K562 (cell line): ENCODE data around the gene PRDM16. TPM values are rescaled to one million over a fixed set of nuclear protein-coding genes. Genes with fewer than 3 reads are reported as not detected.

Experiments
- ATAC-seq: fragments of 200-7000 bp; cut with Tn5 transposase; 3 replicates; pipeline ENCODE4 v1.9.1; 2020; ENCODE audit warnings: moderate library complexity
- BruUV-seq: library from RNA; stranded (reverse); fragments of 400-500 nt; replicated peaks from 2 replicates; lab custom pipeline; 2021; lab: Mats Ljungman, UMichigan
- CTCF ChIA-PET: fragments of 300-600 bp; formaldehyde crosslinking; extraction: SDS; loops from one replicate; lab custom pipeline; 2021; ENCODE audit warnings: low intra/inter-chr PET ratio; lab: Yijun Ruan, JAX
- POLR2A ChIA-PET: fragments of 300-600, 350-650 bp; sonication (Branson Sonifier 250); formaldehyde crosslinking; extraction: SDS; loops from one replicate; lab custom pipeline; 2021; ENCODE audit warnings: antibody characterized with exemption, inconsistent platforms; lab: Yijun Ruan, JAX
- DNase-seq, 4 experiments: peaks; one replicate each; pipeline versions ENCODE4 v3.0.0 to v3.0.0-alpha.2; 2011 to 2018; ENCODE audit warnings: low spot score in 3 of 4, mixed read lengths in 3 of 4; ENCODE audit errors: extremely low read depth in 1 of 4
- FAIRE-seq: peaks from 2 replicates; lab custom pipeline; 2011; peaks lifted over from hg19 to GRCh38; lab: Jason Lieb, UNC
- H2AFZ ChIP-seq: 2 replicates; pipeline ENCODE4 v1.6.0; 2011; ENCODE audit warnings: low read depth, low read length, control low read depth, inconsistent platforms
- H3K27ac ChIP-seq: fragments of 200-600 bp; 3 replicates; pipeline ENCODE4 v1.8.0; 2011; ENCODE audit warnings: low read depth, mild to moderate bottlenecking, control low read depth, inconsistent platforms, low read length, moderate library complexity, mixed read lengths; ENCODE audit errors: extremely low read depth
- H3K27me3 ChIP-seq, 2 experiments: fragments of 300-600 bp in 1 of 2; 2 replicates in 1 of 2; 3 replicates in 1 of 2; pipeline versions ENCODE4 v1.6.0 to v1.8.0; 2011; ENCODE audit warnings: inconsistent platforms in 2 of 2, low read length in 2 of 2, mild to moderate bottlenecking in 1 of 2, mixed read lengths in 1 of 2, moderate library complexity in 1 of 2; ENCODE audit not compliant: control insufficient read depth in 2 of 2, insufficient read depth in 2 of 2
- H3K36me3 ChIP-seq: fragments of 300-600 bp; 3 replicates; pipeline ENCODE4 v1.8.0; 2011; ENCODE audit warnings: mild to moderate bottlenecking, low read length, inconsistent platforms; ENCODE audit not compliant: control insufficient read depth, insufficient read depth
- H3K4me1 ChIP-seq, 2 experiments: fragments of 200-600 bp in 1 of 2; replicated peaks in 1 of 2; 2 replicates in 1 of 2; 3 replicates in 1 of 2; pipeline versions ENCODE4 v1.5.1 to v1.8.0; 2011; ENCODE audit warnings: inconsistent platforms in 2 of 2, low read length in 2 of 2, mild to moderate bottlenecking in 1 of 2, mixed read lengths in 1 of 2, moderate library complexity in 1 of 2; ENCODE audit not compliant: control insufficient read depth in 2 of 2, insufficient read depth in 2 of 2
- H3K4me2 ChIP-seq: 2 replicates; pipeline ENCODE4 v1.6.1; 2011; ENCODE audit warnings: low read length, control low read depth, inconsistent platforms, mixed read lengths; ENCODE audit not compliant: insufficient read depth
- H3K4me3 ChIP-seq: fragments of 200-600 bp; sonication (generic), shearing (Covaris generic); 2 replicates; pipeline ENCODE4 v1.5.1; 2016; ENCODE audit warnings: control low read depth, inconsistent platforms
- H3K79me2 ChIP-seq: fragments of 200-600 bp; 3 replicates; pipeline ENCODE4 v1.8.0; 2011; ENCODE audit warnings: low read length, inconsistent platforms; ENCODE audit not compliant: control insufficient read depth, insufficient read depth
- H3K9ac ChIP-seq, 2 experiments: 2 replicates each; pipeline versions ENCODE4 v1.6.0 to v1.6.1; 2011; ENCODE audit warnings: low read depth in 2 of 2, low read length in 2 of 2, control low read depth in 1 of 2, inconsistent platforms in 1 of 2, mild to moderate bottlenecking in 1 of 2, mixed read lengths in 1 of 2; ENCODE audit not compliant: insufficient read depth in 1 of 2
- H3K9me1 ChIP-seq: one replicate; pipeline ENCODE4 v1.6.0; 2011; ENCODE audit warnings: inconsistent platforms, mild to moderate bottlenecking, low read length, moderate library complexity; ENCODE audit not compliant: control insufficient read depth, insufficient read depth
- H3K9me3 ChIP-seq: replicated peaks from 2 replicates; pipeline ENCODE4 v1.5.1; 2011; ENCODE audit warnings: low read depth, low read length, inconsistent platforms; ENCODE audit not compliant: control insufficient read depth, insufficient read depth
- H4K20me1 ChIP-seq: replicated peaks from 2 replicates; pipeline ENCODE4 v1.6.1; 2011; ENCODE audit warnings: low read length, inconsistent platforms, mixed read lengths; ENCODE audit not compliant: control insufficient read depth, insufficient read depth
- CAMTA2 ChIP-seq: fragments of 250-450 bp; sonication (Bioruptor Pico); conservative IDR thresholded peaks from 2 replicates; pipeline ENCODE4 v1.5.1; 2022
- CBFA2T2 ChIP-seq: fragments of 450-650 bp; conservative IDR thresholded peaks from 2 replicates; pipeline ENCODE4 v1.6.1; 2017; ENCODE audit warnings: mild to moderate bottlenecking
- DMBX1 ChIP-seq: fragments of 250-450 bp; sonication (Bioruptor Pico); IDR thresholded peaks from 2 replicates; pipeline ENCODE4 v1.8.0; 2022; ENCODE audit warnings: inconsistent platforms, mild to moderate bottlenecking, moderate library complexity, borderline replicate concordance
- FUS ChIP-seq: fragments of 200-400 bp; formaldehyde crosslinking; optimal IDR thresholded peaks from 2 replicates; pipeline ENCODE3; 2017; ENCODE audit warnings: low read depth, low read length
- HNRNPH1 ChIP-seq: fragments of 200-400 bp; formaldehyde crosslinking; optimal IDR thresholded peaks from 2 replicates; pipeline ENCODE3; 2017; ENCODE audit warnings: low read depth, mild to moderate bottlenecking, low read length, moderate library complexity
- HSF4 ChIP-seq: fragments of 250-450 bp; sonication (Bioruptor Pico); IDR thresholded peaks from 2 replicates; pipeline ENCODE4 v2.1.2; 2022; ENCODE audit warnings: mild to moderate bottlenecking, moderate library complexity, borderline replicate concordance
- IRF2 ChIP-seq: sonication (generic); formaldehyde crosslinking; IDR thresholded peaks from 2 replicates; pipeline ENCODE4 v1.8.1; 2022; ENCODE audit warnings: mild to moderate bottlenecking, missing genetic modification reagents
- NEUROD1 ChIP-seq: fragments of 150-350 bp; IDR thresholded peaks from 2 replicates; pipeline ENCODE4 v1.6.1; 2014; ENCODE audit warnings: borderline replicate concordance, low read length, low read depth; ENCODE audit not compliant: partially characterized antibody
- SRSF9 ChIP-seq: fragments of 200-400 bp; formaldehyde crosslinking; IDR thresholded peaks from 2 replicates; pipeline ENCODE4 v1.6.1; 2017; ENCODE audit warnings: low read depth, low read length, borderline replicate concordance
- TBP ChIP-seq: optimal IDR thresholded peaks from 2 replicates; pipeline ENCODE3; 2011; ENCODE audit warnings: low read depth, low read length, improper control_type of control experiment
- U2AF1 ChIP-seq: fragments of 200-400 bp; formaldehyde crosslinking; optimal IDR thresholded peaks from 2 replicates; pipeline ENCODE3; 2017; ENCODE audit warnings: mild to moderate bottlenecking, low read depth, low read length, moderate library complexity
- ZC3H4 ChIP-seq: sonication (generic); formaldehyde crosslinking; IDR thresholded peaks from 2 replicates; pipeline ENCODE4 v1.9.0; 2021; ENCODE audit warnings: missing genetic modification reagents, borderline replicate concordance
- ZNF12 ChIP-seq: sonication (generic); formaldehyde crosslinking; IDR thresholded peaks from 2 replicates; pipeline ENCODE4 v1.4.0; 2020; ENCODE audit warnings: mild to moderate bottlenecking, missing genetic modification reagents
- ZNF75A ChIP-seq: fragments of 450-650 bp; formaldehyde crosslinking; IDR thresholded peaks from 2 replicates; pipeline ENCODE4 v1.4.0; 2020; ENCODE audit warnings: mild to moderate bottlenecking
- ZNF77 ChIP-seq: fragments of 250-450 bp; sonication (Bioruptor Pico); IDR thresholded peaks from 2 replicates; pipeline ENCODE4 v1.5.0; 2020
- WGBS: fragments of 100-300 bp; shearing (Covaris generic); methylation state at CpG from one replicate; pipeline ENCODE4 v1.1.6; 2016; ENCODE audit warnings: low coverage, mixed read lengths; ENCODE audit not compliant: insufficient coverage; ENCODE audit errors: missing lambda C conversion rate; 5-methylcytosine and 5-hydroxymethylcytosine counted together
- in situ Hi-C: fragments of 300-500 bp; cut with MboI; formaldehyde crosslinking; loops from 4 replicates; pipeline ENCODE4 v1.15.0; 2018; ENCODE audit warnings: inconsistent platforms, mixed read lengths
- intact Hi-C: fragments of 100-400 bp; cut with micrococcal nuclease; formaldehyde crosslinking; loops from 2 replicates; pipeline ENCODE4 v1.14.2; 2022
- polyA plus RNA-seq, 8 experiments: library from polyadenylated mRNA; depleted of rRNA in 4 of 8; stranded (reverse) in 5 of 8; unstranded in 3 of 8; fragments of >200 nt; fragmentation: Nextera tagmentation in 2 of 8; fragmentation: Illumina TruSeq in 1 of 8; extraction: Ambion mirVana in 2 of 8; extraction: Trizol in 1 of 8; gene quantifications; 2 replicates each; pipeline versions ENCODE4 v1.2.1 to v1.2.3, GENCODE V29; 2011 to 2014; ENCODE audit warnings: inconsistent platforms in 1 of 8, missing spikeins in 1 of 8
- total RNA-seq, 7 experiments: library from RNA; depleted of rRNA in 6 of 7; stranded (reverse); fragments of >200 nt in 6 of 7; fragmentation: Illumina TruSeq in 2 of 7; extraction: Trizol in 2 of 7; gene quantifications; 2 replicates each; pipeline versions ENCODE4 v1.2.1 to v1.2.3, GENCODE V29; 2011 to 2021; ENCODE audit warnings: low replicate concordance in 1 of 7
- TF ChIP-seq, protein P1 (sequence below): fragments of 450-650 bp; formaldehyde crosslinking; IDR thresholded peaks from 2 replicates; pipeline ENCODE4 v1.4.0; 2022; ENCODE audit warnings: missing genetic modification characterization
- TF ChIP-seq, protein P2 (sequence below), 2 experiments: fragments of 150-350 bp in 1 of 2; IDR thresholded peaks; 2 replicates each; pipeline ENCODE4 v1.6.1; 2012 to 2016; ENCODE audit warnings: low read depth in 2 of 2, low read length in 2 of 2, mild to moderate bottlenecking in 1 of 2, moderate library complexity in 1 of 2
- TF ChIP-seq, protein P3 (sequence below): conservative IDR thresholded peaks from 2 replicates; pipeline ENCODE4 v1.6.1; 2011; ENCODE audit warnings: low read depth, mild to moderate bottlenecking, low read length; ENCODE audit not compliant: control insufficient read depth

Gene PRDM16
- total and polyA plus RNA-seq, 9 of the 15 experiments (the other 6 are each of a cell fraction or from before 2014, with no cell fraction given) = 0.10 to 0.27 TPM; not detected in 7

DNA sequence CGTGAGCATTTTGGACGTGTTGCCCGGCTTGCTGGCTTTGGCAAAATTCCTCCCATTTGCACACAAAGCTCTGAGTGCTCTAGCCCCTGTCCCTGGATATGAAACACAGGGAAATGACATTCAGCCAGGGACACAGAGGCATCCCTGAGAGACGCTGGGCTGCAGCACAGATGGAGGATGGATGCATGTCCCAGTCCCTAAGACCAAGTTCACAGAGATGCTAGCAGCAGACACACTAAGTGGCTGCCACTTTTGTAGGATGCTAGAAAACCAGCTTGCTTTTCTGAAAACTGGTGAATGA is 35.3 kb upstream of the PRDM16 start:
- no peaks in the 10 kb centered on the region for H4K20me1 ChIP-seq
- FAIRE-seq (no peak), ATAC-seq (no peak), DNase-seq (no peak)
- POLR2A ChIA-PET = no interaction called here
- in situ Hi-C loops (no loop called here), intact Hi-C loops (no loop called here)
- no peak overlapping the region for H3K4me2 ChIP-seq
- CTCF ChIA-PET = no interaction called here
- no peaks in the 10 kb centered on the region; a peak in 1 of 5 replicates for H3K4me1 ChIP-seq
- no peak overlapping the region for H3K4me3 ChIP-seq
- H3K27ac ChIP-seq = no peak overlapping the region
- no peaks in the 10 kb centered on the region for H3K79me2 ChIP-seq
- TF ChIP-seq ZNF75A (CRISPR knock-in tag) (no peak), IRF2 (CRISPR knock-in tag) (no peak), SRSF9 (no peak), NEUROD1 (no peak), ZNF12 (CRISPR knock-in tag) (no peak), CBFA2T2 (no peak), TBP (no peak), DMBX1 (CRISPR knock-in tag) (no peak), CAMTA2 (CRISPR knock-in tag) (no peak), FUS (no peak), HNRNPH1 (no peak), HSF4 (CRISPR knock-in tag) (no peak), U2AF1 (no peak), ZNF77 (CRISPR knock-in tag) (no peak), ZC3H4 (CRISPR knock-in tag) (no peak)
- TF ChIP-seq, protein P1, sequence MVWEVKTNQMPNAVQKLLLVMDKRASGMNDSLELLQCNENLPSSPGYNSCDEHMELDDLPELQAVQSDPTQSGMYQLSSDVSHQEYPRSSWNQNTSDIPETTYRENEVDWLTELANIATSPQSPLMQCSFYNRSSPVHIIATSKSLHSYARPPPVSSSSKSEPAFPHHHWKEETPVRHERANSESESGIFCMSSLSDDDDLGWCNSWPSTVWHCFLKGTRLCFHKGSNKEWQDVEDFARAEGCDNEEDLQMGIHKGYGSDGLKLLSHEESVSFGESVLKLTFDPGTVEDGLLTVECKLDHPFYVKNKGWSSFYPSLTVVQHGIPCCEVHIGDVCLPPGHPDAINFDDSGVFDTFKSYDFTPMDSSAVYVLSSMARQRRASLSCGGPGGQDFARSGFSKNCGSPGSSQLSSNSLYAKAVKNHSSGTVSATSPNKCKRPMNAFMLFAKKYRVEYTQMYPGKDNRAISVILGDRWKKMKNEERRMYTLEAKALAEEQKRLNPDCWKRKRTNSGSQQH (CRISPR knock-in tag) = no peak
- TF ChIP-seq, protein P2, sequence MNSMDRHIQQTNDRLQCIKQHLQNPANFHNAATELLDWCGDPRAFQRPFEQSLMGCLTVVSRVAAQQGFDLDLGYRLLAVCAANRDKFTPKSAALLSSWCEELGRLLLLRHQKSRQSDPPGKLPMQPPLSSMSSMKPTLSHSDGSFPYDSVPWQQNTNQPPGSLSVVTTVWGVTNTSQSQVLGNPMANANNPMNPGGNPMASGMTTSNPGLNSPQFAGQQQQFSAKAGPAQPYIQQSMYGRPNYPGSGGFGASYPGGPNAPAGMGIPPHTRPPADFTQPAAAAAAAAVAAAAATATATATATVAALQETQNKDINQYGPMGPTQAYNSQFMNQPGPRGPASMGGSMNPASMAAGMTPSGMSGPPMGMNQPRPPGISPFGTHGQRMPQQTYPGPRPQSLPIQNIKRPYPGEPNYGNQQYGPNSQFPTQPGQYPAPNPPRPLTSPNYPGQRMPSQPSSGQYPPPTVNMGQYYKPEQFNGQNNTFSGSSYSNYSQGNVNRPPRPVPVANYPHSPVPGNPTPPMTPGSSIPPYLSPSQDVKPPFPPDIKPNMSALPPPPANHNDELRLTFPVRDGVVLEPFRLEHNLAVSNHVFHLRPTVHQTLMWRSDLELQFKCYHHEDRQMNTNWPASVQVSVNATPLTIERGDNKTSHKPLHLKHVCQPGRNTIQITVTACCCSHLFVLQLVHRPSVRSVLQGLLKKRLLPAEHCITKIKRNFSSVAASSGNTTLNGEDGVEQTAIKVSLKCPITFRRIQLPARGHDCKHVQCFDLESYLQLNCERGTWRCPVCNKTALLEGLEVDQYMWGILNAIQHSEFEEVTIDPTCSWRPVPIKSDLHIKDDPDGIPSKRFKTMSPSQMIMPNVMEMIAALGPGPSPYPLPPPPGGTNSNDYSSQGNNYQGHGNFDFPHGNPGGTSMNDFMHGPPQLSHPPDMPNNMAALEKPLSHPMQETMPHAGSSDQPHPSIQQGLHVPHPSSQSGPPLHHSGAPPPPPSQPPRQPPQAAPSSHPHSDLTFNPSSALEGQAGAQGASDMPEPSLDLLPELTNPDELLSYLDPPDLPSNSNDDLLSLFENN (IDR thresholded peaks at IDR 0.05; ENCODE audit: low read depth in 2 of 2, low read length in 2 of 2) = no peak
- TF ChIP-seq, protein P3, sequence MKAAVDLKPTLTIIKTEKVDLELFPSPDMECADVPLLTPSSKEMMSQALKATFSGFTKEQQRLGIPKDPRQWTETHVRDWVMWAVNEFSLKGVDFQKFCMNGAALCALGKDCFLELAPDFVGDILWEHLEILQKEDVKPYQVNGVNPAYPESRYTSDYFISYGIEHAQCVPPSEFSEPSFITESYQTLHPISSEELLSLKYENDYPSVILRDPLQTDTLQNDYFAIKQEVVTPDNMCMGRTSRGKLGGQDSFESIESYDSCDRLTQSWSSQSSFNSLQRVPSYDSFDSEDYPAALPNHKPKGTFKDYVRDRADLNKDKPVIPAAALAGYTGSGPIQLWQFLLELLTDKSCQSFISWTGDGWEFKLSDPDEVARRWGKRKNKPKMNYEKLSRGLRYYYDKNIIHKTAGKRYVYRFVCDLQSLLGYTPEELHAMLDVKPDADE = no peak
- H3K9me1 ChIP-seq = no peaks in the 10 kb centered on the region
- WGBS = 0% methylated on average over 4 of the region's 4 CpGs
- H2AFZ ChIP-seq = no peak overlapping the region
- no peak overlapping the region for H3K9ac ChIP-seq
- peaks cover 13 to 52% of the 10 kb centered on the region in 2 experiments; a peak in 4 of 5 replicates for H3K27me3 ChIP-seq
- no peaks in the 10 kb centered on the region for H3K36me3 ChIP-seq
- no TSS peak for BruUV-seq
- no peaks in the 10 kb centered on the region for H3K9me3 ChIP-seq
